ENCODE results near the gene SPEG. TPM values are rescaled to one million over a fixed set of nuclear protein-coding genes. Genes with fewer than 3 reads are reported as not detected.
A peak's percentile ranks its signal among the peaks of the same experiment; 100 is the strongest.

The SPEG gene
- total and polyA plus RNA-seq, 2 of the 13 experiments (the other 11 are each of a cell fraction or from before 2014, with no cell fraction given), result 0.18 to 0.24 TPM

- TF ChIP-seq NR0B2 (CRISPR knock-in tag; IDR thresholded peaks at IDR 0.05) (0 out of 2 replicates have a peak, but pooled peaks have one; percentile 67), TBX2 (CRISPR knock-in tag; IDR thresholded peaks at IDR 0.05; ENCODE audit: borderline replicate concordance) (no peak), ZNF746 (CRISPR knock-in tag; IDR thresholded peaks at IDR 0.05) (no peak), ZNF234 (CRISPR knock-in tag; conservative IDR thresholded peaks at IDR 0.05) (no peak), ZNF501 (CRISPR knock-in tag; IDR thresholded peaks at IDR 0.05) (peak; percentile 34; the same call in 1 of the 2 replicates), KLF16 (CRISPR knock-in tag; IDR thresholded peaks at IDR 0.05) (no peak), ZMYM3 (CRISPR knock-in tag; IDR thresholded peaks at IDR 0.05) (0 out of 2 replicates have a peak, but pooled peaks have one; percentile 20), FOSL1 (CRISPR knock-in tag; IDR thresholded peaks at IDR 0.05; ENCODE audit: borderline replicate concordance) (no peak), ZHX1 (CRISPR knock-in tag; IDR thresholded peaks at IDR 0.05; ENCODE audit: low read depth) (no peak), ZNF83 (CRISPR knock-in tag; IDR thresholded peaks at IDR 0.05; ENCODE audit: borderline replicate concordance) (no peak), IRF9 (CRISPR knock-in tag; IDR thresholded peaks at IDR 0.05; ENCODE audit: borderline replicate concordance) (peak; percentile 64; the same call in 1 of the 2 replicates), SMAD3 (CRISPR knock-in tag; IDR thresholded peaks at IDR 0.05) (no peak), MYC (CRISPR knock-in tag; IDR thresholded peaks at IDR 0.05; ENCODE audit: borderline replicate concordance) (no peak), FOXP4 (CRISPR knock-in tag; IDR thresholded peaks at IDR 0.05) (no peak), POGZ (CRISPR knock-in tag; IDR thresholded peaks at IDR 0.05) (no peak; the same call in 1 of the 2 replicates), ZNF296 (CRISPR knock-in tag; conservative IDR thresholded peaks at IDR 0.05) (no peak), ISX (CRISPR knock-in tag; conservative IDR thresholded peaks at IDR 0.05) (no peak)
- TF ChIP-seq, protein P1, sequence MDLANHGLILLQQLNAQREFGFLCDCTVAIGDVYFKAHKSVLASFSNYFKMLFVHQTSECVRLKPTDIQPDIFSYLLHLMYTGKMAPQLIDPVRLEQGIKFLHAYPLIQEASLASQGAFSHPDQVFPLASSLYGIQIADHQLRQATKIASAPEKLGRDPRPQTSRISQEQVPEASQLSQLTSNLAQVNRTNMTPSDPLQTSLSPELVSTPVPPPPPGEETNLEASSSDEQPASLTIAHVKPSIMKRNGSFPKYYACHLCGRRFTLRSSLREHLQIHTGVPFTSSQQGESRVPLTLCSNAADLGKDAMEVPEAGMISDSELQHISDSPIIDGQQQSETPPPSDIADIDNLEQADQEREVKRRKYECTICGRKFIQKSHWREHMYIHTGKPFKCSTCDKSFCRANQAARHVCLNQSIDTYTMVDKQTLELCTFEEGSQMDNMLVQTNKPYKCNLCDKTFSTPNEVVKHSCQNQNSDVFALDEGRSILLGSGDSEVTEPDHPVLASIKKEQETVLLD (CRISPR knock-in tag; IDR thresholded peaks at IDR 0.05; ENCODE audit: low read depth), result no peak
These were observed 75.3 kb downstream of the SPEG start (continued) for GRCh38 chr2:219509780-219510511.
